Breast epithelium (tissue), 4 donors: ENCODE results near the gene TRIM9. TPM values are rescaled to one million over a fixed set of nuclear protein-coding genes. Genes with fewer than 3 reads are reported as not detected.

Experiments
- DNase-seq, 2 donors: peaks; one replicate each; pipeline ENCODE4 v3.0.0-alpha.2; 2019; ENCODE audit warnings: low spot score in 2 of 2
- H3K27ac ChIP-seq, 2 donors: fragments of 200-600 bp; sonication (generic) in 1 of 2; one replicate each; pipeline ENCODE4 v1.5.1; 2016 to 2019; ENCODE audit warnings: mild to moderate bottlenecking in 1 of 2
- H3K27me3 ChIP-seq, 2 donors: fragments of 200-600 bp; sonication (generic) in 1 of 2; one replicate each; pipeline versions ENCODE4 v1.5.1 to v1.6.0; 2017 to 2019; ENCODE audit warnings: control low read depth in 1 of 2, mild to moderate bottlenecking in 1 of 2
- H3K36me3 ChIP-seq: fragments of 200-600 bp; one replicate; pipeline ENCODE4 v1.5.1; 2019
- H3K4me1 ChIP-seq, 2 donors: fragments of 200-600 bp; sonication (generic); one replicate each; pipeline ENCODE4 v1.5.1; 2016 to 2019; ENCODE audit warnings: control low read depth in 1 of 2
- H3K4me3 ChIP-seq, 3 donors: fragments of 200-600 bp; sonication (generic); 1 replicate in 2 of 3; 2 replicates in 1 of 3; pipeline ENCODE4 v1.5.1; 2016 to 2019; ENCODE audit warnings: mild to moderate bottlenecking in 3 of 3, moderate library complexity in 2 of 3
- H3K9me3 ChIP-seq, 2 donors: fragments of 200-600 bp; sonication (generic) in 1 of 2; one replicate each; pipeline ENCODE4 v1.5.1; 2016 to 2019; ENCODE audit warnings: control low read depth in 1 of 2
- CTCF ChIP-seq, 3 donors: fragments of 450-650 bp; IDR thresholded peaks; one replicate each; pipeline ENCODE4 v1.5.1; 2016 to 2017; ENCODE audit warnings: antibody characterized with exemption in 3 of 3, mild to moderate bottlenecking in 3 of 3, moderate library complexity in 3 of 3
- POLR2A ChIP-seq: fragments of 450-650 bp; IDR thresholded peaks from one replicate; pipeline ENCODE4 v1.6.1; 2016; ENCODE audit warnings: antibody characterized with exemption, mild to moderate bottlenecking, moderate library complexity
- POLR2AphosphoS5 ChIP-seq, 3 donors: sonication (generic); formaldehyde crosslinking; IDR thresholded peaks; one replicate each; pipeline ENCODE4 v1.6.1; 2017; ENCODE audit warnings: antibody characterized with exemption in 3 of 3
- intact Hi-C: fragments of 100-400 bp; cut with DNase I; formaldehyde crosslinking; loops from one replicate; pipeline ENCODE4 v1.15.1; 2023; ENCODE audit warnings: low total_unique reads
- total RNA-seq, 3 donors: library from RNA; depleted of rRNA; stranded (reverse); fragments of >200 nt; gene quantifications; one replicate each; pipeline ENCODE4 v1.1.0, GENCODE V29; 2016

The TRIM9 gene
- total RNA-seq, 3 donors from 2014 or later = 2.9 to 5.2 (median 4.6) TPM

DNA sequence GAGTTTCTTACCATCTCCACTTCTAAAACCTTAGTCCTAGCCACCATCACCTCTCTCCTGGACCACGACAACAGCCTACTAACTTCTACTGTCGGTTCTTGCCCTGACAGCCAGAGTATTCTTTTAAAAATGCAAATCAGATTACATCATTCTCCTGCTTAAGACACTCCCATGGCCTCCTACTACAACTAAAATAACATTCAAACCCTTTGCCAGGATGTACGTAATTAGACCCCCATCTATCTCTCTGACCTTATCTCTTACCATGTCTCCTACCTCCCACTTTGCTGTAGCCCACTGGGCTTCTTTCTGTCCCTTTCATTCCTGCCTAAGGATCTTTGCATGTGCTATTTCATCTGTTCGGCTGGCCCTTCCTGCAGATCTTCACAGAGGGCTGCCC is 27.6 kb downstream of the TRIM9 start:
- TF ChIP-seq POLR2A (no peak), CTCF (IDR thresholded peaks at IDR 0.05) (no peak), POLR2AphosphoS5 (IDR thresholded peaks at IDR 0.05) (no peak)
- no peak overlapping the region for H3K27ac ChIP-seq
- intact Hi-C loops = no loop called here

GRCh38 chr14:51066576-51066975 is 28.3 kb downstream of the TRIM9 start:
- intact Hi-C loops = no loop called here
- H3K4me3 ChIP-seq = no peak overlapping the region

More for the DNA sequence above, 27.6 kb downstream of the TRIM9 start:
- H3K4me1 ChIP-seq = no peaks in the 10 kb centered on the region
- H3K4me3 ChIP-seq = no peak overlapping the region
- H3K36me3 ChIP-seq = no peaks in the 10 kb centered on the region
- no peaks in the 10 kb centered on the region for H3K27me3 ChIP-seq
- no peaks in the 10 kb centered on the region for H3K9me3 ChIP-seq
- DNase-seq = no peak

DNA sequence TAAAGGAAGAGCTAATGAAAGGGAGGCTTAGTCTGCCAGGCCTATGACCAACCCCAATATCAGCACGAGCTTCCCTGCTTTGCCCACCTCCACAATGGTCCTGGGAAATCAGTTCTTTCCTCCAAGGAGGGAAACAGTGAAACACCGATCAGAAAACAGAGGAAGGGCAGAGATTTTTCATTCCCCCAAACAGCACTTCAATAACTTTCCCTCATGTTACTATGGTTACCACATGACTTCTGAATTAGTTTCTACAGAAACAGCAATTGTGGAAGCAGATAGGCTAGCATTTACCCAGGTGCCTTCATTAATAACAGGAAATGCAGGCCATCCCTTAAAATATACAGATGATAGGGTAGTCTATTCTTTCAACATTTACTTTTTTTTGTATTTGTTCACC is 35.9 kb downstream of the TRIM9 start:
- no peak for DNase-seq
- Histone ChIP-seq H3K27ac (no peak overlapping the region), H3K9me3 (no peaks in the 10 kb centered on the region), H3K4me1 (no peaks in the 10 kb centered on the region), H3K36me3 (no peaks in the 10 kb centered on the region), H3K4me3 (no peak overlapping the region), H3K27me3 (no peaks in the 10 kb centered on the region)
- TF ChIP-seq POLR2A (no peak), POLR2AphosphoS5 (IDR thresholded peaks at IDR 0.05) (no peak), CTCF (IDR thresholded peaks at IDR 0.05) (no peak)
- intact Hi-C loops = no loop called here

More at GRCh38 chr14:51066576-51066975, 28.3 kb downstream of the TRIM9 start:
- DNase-seq = no peak
- H3K9me3 ChIP-seq = no peaks in the 10 kb centered on the region
- no peaks in the 10 kb centered on the region for H3K4me1 ChIP-seq
- H3K27ac ChIP-seq = no peak overlapping the region
- no peaks in the 10 kb centered on the region for H3K36me3 ChIP-seq
- no peaks in the 10 kb centered on the region for H3K27me3 ChIP-seq
- TF ChIP-seq POLR2AphosphoS5 (IDR thresholded peaks at IDR 0.05) = no peak
- no peak for TF ChIP-seq POLR2A
- TF ChIP-seq CTCF (IDR thresholded peaks at IDR 0.05) = no peak

DNA sequence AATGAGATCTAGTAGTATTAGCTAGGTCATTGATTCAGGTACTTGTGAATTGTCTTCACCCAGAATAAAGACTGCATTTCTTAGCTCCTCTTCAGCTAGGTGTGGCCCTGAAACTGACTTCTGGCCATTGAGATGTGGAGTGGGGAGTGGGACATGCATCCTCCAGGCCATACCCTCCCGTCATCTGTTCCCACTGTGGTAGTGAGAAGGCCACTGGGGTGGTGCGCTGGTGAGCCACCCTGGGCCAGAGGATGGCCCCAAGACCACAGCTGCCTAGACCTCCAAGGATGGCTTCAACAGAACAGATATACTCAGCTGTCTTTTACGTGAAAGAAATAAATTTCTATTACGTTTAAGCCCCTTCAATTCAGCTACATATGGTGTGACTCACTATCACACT is 36.5 kb downstream of the TRIM9 start:
- Histone ChIP-seq H3K27me3 (no peaks in the 10 kb centered on the region), H3K4me1 (no peaks in the 10 kb centered on the region), H3K4me3 (no peak overlapping the region), H3K36me3 (no peaks in the 10 kb centered on the region), H3K9me3 (no peaks in the 10 kb centered on the region), H3K27ac (no peak overlapping the region)
- DNase-seq = no peak
- intact Hi-C loops = no loop called here
- TF ChIP-seq CTCF (IDR thresholded peaks at IDR 0.05) (no peak), POLR2A (no peak), POLR2AphosphoS5 (IDR thresholded peaks at IDR 0.05) (no peak)

GRCh38 chr14:51056421-51056820 is 38.5 kb downstream of the TRIM9 start:
- Histone ChIP-seq H3K9me3 (no peaks in the 10 kb centered on the region), H3K27ac (no peak overlapping the region), H3K36me3 (no peaks in the 10 kb centered on the region), H3K27me3 (no peaks in the 10 kb centered on the region), H3K4me1 (no peaks in the 10 kb centered on the region), H3K4me3 (no peak overlapping the region)
- no peak for DNase-seq
- TF ChIP-seq POLR2AphosphoS5 (IDR thresholded peaks at IDR 0.05) (no peak), CTCF (IDR thresholded peaks at IDR 0.05) (no peak), POLR2A (no peak)
- intact Hi-C loops = no loop called here
